IPS-NIHi7 (cell line): Measurements from ENCODE around the gene STARD3.

Source experiments
- DNase-seq: peaks from one replicate; pipeline ENCODE4 v3.0.0; 2012; ENCODE audit warnings: mixed read lengths; ENCODE audit errors: extremely low spot score

Gene STARD3

GRCh38 chr17:39672522-39673334 is 35.8 kb downstream of the STARD3 start:
- DNase-seq, result no peak

- DNase-seq, result no peak
Observed at GRCh38 chr17:39673335-39674081, 36.6 kb downstream of the STARD3 start.

- DNase-seq, result no peak
Observed at GRCh38 chr17:39674179-39674578, 37.2 kb downstream of the STARD3 start.

DNA sequence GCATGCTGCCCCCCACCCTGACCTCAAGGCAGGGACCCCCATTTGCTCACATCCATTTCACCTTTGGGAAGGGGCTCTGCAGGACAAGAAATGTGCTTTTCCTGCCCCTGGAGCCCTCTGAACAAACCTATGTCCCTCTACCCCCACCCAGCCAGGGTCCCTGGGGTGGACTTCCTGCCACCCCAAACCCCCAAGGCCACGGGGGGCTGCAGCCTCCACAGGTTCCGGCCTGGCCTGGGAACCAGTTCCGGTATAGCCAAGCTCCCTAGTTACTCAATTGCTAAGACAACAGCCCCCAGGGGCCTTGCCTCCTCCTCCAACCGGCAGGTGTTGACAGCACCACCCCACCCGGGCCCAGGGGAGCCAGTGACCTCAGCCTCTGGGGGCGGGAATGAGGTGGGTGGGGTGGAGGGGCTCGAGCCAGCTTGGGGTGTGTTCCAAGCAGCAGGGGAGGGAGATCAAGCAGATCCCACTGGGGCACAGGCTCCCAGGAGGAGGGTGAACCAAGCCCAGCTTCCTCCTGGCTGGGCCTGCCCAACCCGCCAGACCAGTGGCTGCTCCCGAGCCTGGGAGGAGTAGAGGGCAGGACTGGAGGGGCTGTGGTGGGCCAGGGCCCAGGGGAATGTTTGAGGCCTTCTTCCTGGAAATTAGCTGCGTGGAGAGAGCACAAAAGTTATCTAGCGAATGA is 37.9 kb downstream of the STARD3 start:
- DNase-seq, result no peak

DNA sequence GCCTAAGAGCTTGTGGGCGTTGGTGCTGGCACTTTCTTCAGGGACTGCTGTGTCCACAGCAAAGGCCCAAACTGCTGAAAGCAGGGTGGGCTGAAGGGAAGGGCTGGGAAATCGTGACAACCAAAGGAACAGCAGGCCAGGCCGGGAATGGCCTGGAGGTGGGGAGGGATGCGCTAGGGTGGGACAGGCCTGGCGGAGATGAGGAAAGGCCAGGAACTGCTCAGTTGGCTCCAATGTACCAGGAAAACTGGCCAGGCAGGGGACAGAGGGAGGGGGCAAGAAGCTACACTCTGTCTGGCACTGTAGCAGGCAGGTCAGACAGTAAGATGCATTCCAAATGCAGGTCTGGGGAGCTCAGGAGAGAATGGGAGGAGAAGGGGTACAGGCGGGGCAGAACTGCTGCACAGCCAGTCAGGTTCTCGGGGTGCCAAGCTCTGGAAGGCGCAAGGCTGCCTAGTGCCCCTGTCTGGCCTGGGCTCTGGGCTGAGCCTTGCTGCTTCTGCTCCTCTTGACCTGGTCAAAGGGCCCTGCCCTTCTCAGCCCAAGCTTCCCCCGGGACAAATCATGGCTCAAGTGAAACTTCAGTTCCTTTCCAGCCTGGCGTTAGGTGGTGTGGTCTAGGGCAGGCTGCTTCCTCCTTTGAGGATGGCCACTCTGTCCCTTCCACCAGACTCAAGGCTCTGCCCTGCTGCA is 38.6 kb downstream of the STARD3 start:
- DNase-seq, result no peak

DNA sequence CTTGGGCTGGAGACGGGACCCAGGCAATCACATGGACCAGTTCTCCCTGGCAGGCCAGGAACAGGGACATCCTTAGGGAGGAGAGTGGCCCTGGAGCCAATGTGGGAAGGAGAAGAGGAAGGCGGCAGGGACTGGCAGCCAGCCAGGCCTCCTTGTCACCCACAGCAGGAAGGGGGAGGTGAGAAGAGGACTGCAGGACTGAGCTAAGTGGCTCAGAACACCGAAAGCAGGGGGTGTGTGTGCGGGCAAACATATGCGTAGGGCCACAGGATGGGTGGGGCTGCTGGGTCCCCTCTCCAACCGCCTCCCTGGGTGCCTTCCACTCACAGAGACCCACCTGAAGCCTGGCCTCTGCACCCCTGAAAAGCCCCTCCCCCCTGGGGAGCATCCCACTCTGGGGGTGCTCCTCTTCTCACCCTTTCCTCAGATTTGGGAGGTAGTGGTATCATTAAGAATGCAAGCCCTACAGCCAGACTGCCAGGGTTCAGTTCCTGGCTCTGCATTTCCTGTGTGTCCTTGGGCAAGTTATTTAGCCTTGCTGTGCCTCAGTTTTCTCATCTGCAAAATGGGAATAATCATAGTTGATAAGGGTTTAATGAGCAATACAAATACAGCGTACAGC is 39.4 kb downstream of the STARD3 start:
- no peak for DNase-seq

GRCh38 chr17:39677072-39677471 is 40.1 kb downstream of the STARD3 start:
- DNase-seq, result no peak

DNA sequence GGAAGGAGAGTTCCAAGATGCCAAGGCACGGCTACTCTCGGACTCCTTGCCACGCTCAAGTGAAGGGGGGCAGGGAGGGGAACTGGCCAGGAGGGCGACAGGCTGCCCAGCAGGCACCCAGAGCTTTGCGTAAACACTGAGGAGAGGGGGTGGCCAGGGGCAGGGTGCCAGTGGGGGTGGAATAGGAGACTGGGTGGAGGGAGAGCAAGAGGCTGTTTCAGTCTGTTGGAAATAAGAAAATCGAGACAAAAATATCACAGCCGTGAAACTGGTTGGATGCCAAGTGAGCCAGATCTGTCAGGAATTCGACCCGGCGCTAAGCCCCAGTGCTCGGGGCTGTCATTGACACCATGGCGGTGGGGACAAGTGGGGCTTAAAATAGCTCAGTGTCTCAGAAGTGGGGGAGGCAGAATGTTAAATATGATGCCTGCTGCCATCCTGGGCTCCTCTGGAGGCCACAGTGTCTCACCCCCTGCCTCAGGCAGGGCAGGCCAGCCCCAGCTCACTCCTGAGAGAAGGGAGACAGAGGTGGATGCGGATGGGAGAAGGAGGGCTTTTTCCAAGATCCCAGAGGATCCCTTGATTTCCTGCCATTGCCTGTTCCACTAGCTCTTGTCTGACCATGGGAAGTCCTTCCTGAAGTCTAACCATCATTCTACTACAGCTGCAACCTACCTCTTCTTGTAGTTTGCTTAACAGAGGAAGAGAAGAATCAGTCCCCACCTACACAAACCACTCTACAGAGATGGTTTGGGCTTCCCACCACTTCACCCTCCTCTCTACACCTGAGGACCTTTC is 40.8 kb downstream of the STARD3 start:
- DNase-seq, result no peak

DNA sequence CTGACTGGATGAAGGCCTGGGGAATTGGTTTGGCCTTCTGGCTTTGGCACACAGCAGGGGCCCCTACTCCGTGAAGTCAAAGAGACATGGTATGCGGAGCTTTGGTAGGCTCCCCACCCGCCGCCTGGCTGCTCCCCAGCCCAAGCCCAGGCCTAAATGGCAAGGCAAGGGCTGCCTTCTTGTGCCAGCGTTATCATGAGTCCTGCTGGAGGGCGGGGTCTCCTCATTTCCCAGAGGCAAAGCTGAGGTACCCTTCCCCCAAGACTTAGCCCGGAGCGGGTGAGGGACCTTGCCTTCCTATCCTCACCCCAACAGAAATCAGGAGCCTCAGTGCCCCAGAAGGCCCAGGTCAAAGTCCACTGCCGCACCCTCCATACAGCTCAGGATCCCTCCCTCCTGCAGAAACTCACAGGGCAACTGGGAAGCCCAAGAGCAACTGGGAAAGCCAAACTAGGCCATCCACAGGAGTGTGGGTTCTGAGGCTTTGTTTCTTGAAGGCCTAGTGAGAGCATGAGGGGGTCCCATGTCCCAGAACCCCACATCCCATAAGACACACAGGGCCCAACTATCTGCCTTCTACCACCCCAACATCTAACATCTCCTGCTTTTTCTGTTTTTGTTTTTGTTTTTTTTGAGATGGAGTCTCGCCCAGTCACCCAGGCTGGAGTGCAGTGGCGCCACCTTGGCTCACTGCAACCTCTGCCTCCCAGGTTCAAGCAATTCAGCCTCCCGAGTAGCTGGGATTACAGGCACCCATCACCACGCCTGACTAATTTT is 41.6 kb downstream of the STARD3 start:
- no peak for DNase-seq

- no peak for DNase-seq
Observed at GRCh38 chr17:39679521-39680192, 42.7 kb downstream of the STARD3 start.

GRCh38 chr17:39683295-39683939 is 46.5 kb downstream of the STARD3 start:
- no peak for DNase-seq

DNA sequence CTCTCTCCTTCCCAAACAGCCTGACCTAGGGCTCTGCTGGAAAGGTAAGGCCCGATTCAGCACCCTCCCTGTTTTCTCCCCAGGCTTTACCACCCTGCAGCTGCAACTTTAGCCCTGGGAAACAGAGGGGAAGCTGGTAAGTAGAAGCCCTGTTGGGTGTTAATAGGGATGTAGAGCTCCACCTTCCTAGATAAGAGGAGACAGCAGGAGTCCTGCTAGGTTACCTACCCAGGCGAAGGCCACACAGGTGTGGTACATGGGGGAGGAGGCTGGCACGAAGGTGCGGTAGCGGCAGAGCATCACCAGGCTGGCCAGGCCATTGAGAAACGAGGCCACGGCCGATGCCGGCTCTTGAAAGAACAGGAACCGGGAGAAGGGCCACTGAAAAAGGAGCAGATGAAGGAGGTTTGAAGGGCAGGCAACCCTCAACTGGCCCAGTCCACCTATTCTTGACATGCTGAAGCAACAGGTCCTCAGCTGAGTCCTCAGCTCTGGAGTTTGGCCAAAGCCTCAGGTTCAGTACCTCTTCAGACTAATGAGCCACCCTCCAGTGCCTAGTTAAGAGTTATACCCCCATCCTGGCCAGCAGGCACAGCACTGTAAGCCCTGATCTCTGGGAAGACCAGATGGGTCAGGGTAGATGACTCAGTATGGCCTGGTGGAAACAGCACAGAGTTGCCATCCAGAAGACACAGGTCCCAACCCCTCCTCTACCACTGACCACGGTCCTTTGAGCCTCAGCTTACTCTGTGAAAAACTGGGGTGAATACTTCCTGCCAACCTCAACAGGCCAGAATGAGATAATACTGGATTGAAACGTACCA is 47.6 kb downstream of the STARD3 start:
- DNase-seq, result no peak

GRCh38 chr17:39687101-39687545 is 50.2 kb downstream of the STARD3 start:
- DNase-seq, result no peak

DNA sequence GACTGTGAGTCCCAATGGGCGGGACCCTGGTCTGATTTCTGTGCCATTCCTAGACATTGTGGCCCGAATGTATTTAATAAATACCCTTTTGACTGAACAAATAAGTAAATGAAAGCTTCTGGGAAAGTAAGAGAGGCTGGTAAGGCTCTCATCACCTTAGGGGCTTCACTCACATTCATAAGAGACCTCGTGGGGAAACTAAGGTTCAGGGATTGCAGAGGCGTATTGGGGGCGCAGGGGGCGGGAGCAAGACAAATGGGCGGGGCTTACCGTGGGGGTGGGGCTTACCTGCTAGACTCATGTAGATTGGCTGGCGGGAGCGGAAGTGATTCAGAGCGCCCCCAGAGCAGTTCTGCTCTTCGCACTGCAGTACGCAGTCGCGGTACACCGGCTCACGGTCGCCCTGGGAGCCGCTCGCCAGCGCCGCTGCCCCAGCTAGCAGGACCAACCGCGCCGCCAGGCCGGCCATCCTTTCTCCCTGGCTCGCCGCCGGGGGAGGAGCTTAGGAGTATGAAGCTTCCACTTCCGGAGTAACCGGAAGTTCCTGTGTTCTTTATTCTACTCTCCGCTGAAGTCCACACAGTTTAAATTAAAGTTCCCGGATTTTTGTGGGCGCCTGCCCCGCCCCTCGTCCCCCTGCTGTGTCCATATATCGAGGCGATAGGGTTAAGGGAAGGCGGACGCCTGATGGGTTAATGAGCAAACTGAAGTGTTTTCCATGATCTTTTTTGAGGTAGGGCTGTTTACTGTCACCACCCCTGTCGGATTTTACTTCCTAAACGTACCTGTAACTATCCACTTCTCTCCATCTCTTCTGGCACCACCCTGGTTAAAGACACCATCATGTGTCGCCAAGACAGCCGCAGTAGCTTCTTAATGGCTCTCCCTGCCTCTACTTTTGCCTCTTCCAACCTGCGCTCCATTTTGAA is 50.9 kb downstream of the STARD3 start, which contains the start of gene PGAP3:
Gene PGAP3 (minus strand): TSS at position 512 of the 929 bp plus-strand sequence. CDS start 43 bp downstream, at position 469.
- DNase-seq, result peak; percentile 92

- DNase-seq, result no peak
Observed at GRCh38 chr17:39688475-39688835, 51.5 kb downstream of the STARD3 start.

- no peak for DNase-seq
Observed at GRCh38 chr17:39688945-39689344, 52.0 kb downstream of the STARD3 start.

DNA sequence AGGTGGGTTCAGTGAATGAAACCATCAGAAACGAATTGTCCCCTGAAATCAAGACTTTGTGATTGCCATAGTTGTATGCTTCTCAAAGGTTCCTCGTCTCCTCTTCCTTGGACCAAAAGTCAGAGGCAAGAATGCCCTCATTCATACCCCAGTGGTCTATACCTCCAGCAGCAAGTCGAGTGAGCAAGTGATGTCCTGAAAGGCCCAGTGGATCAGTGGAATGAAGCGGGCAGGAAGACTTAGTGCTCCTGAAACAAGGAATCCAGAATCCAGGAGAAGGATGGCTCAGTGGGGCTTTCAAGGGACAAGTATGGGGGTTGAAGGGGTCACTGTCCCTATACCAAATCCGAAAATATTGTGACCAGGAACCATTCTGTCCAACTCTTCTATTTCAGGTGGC is 57.6 kb downstream of the STARD3 start:
- DNase-seq, result no peak
